ENCODE measurements around the gene LASP1.

DNA sequence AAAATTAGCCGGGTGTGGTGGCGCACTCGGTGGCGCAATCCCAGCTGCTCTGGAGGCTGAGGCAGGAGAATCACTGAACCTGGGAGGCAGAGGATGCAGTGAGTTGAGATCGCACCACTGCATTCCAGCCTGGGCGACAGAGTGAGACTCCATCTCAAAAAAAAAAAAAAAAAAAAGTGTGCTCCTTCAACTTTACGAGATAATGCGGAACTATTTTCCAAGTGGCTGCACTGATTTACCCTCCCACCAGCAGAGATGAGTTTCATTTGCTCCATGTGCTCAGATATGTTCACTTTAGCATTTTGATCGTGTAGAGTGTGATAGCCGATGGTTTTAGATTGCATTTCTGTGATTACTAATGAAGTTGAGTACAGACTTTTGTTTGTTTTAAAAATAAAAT is 35.5 kb downstream of the LASP1 start:
- TF ChIP-seq SUZ12 (IDR thresholded peaks at IDR 0.05; ENCODE audit: extremely low read depth, insufficient read depth, insufficient read length) (no peak), YY1 (IDR thresholded peaks at IDR 0.05; ENCODE audit: insufficient read depth, insufficient read length) (no peak)

All from NT2/D1 (cell line).